Activated CD8-positive, alpha-beta memory T cell treated with anti-CD3 and anti-CD28 coated beads, Interleukin-2, amount 50 U/mL, for 1 hour (primary cell): ENCODE results near the gene OR2T1.
"Not testable (repeated sequence)": the region's sequence is repeated elsewhere in the genome, so short reads cannot be mapped to it uniquely, and the experiment has no call there.

ENCODE experiments used
- DNase-seq: peaks from one replicate; pipeline ENCODE4 v3.0.0-alpha.2; 2020; ENCODE audit errors: extremely low read depth

OR2T1 gene

DNA sequence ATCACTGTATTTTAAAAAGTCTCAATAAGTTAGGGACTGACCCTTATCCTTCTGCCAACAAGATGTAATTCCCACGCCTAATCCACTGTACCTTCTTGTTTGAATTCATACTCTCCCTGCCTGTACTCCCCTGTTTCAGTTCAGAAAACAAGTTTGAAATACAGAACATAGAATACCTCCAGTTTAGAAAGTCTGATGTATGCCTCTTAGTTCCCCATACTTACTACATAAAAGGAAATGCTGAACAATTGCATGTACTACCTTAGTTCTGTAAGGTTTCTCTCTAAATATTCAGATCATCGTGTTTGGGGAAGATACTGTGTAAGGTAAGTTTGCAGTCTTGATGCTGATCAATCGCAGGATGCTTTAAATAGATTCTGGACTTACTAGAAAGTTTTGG lies 33.5 kb downstream of the OR2T1 start:
- not testable (repeated sequence) for DNase-seq

DNA sequence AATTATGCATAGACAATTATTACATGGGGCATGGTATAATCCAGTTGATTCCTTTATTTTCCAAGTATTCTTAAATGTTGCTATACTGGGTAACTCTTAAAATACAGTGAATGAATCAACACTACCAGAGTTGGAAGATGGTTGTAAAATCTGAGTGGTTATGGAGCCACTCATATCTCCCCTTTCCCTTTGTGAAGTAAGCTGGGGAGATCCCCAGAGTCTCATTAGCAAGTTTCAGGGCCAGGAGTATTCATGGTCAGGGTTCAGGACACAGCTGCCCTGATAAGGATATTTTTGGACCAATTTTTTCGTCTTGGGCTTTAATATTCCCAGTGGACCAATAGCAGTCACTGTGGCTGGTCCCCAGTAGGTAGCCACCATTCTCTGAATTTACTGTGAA lies 35.8 kb downstream of the OR2T1 start:
- not testable (repeated sequence) for DNase-seq

DNA sequence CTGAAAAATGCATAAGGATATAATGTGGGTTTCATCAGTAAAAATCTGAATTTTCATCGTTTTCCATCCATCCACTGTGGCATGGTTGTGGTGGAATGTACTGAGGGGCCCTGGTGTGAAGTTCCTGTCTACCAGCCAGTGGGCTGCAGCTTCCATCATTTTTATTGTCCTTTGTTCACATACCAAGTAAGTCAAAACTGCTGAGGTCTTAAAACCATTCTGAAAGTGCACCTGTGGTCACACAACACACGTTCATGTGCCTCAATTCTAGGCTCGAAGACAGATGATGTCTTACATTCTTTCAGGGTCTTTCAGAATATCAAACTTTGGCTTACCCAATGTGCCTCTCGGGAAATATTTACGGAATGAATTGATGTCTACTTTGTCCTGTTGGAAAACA lies 36.4 kb downstream of the OR2T1 start:
- not testable (repeated sequence) for DNase-seq

DNA sequence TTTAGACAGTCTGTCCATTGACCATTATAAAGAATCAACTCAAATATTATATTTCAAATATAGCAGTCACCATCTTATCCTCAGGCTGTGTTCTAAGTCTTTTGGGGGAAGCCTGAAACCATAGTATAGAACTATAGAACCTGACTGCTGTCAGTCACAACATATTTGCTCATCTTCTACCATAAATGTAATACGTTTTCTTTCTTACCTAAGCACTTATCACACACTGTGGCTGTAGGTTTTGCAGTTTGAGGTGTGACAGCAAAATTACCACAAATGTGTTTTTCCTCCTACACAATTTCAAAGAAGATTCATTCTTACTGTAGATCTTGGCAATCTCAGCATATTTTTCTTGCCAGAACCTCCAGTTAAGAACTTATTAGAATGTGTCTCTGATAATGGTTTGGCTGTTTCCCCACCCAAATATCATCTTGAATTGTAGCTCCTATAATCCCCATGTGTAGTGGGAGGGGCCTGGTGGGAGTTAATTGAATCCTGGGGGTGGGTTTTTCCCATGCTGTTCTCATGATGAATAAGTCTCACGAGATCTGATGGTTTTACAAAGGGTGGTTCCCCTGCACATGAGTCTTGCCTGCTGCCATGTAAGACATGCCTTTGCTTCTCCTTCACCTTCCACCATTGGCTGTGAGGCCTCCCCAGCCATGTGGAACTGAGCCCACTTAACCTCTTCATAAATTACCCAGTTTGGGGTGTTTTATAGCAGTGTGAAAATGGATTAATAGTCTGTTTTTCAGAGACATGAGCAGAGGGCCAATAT lies 39.8 kb downstream of the OR2T1 start:
- not testable (repeated sequence) for DNase-seq

DNA sequence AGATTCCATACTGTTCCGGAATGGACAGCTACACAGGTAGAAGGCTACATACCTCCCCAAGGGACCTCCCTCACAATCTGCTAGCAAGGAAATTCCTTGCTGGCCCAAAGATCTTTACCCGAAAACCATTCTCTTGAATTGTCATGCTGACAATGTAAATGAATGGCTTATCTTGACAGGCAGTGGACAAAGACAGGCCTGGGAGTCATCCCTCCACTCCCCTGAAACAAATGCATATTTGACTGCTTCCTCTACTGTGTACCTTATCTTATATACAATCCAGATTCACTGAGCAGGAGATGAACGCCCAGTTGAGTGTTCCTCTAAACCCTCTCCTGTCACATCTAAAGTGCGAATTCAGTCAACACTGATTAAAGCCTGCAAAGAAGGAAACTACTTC lies 41.8 kb downstream of the OR2T1 start:
- not testable (repeated sequence) for DNase-seq

DNA sequence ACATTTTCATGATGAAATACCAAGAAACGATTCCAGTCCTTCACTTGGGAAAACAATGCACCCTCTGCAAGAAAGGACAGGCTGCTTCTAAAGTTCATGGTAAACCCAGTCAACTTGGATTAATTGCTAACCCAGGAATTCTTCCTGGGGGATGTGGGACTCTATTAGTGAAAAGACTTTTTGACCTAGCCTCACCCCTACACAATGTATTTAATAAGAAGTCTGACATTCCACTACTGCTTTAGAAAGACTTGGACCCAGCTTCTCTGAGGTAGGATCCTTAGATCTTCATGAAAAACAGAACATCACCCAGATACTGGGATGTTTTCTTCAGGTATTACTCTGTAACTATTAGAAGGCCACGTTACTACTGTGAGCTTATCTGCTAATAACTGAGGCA lies 42.6 kb downstream of the OR2T1 start, which contains the start of gene OR2T2:
TSS of gene OR2T2 (plus strand) at position 239 of the 400 bp plus-strand sequence. CDS start 7,161 bp downstream, outside the sequence.
- DNase-seq = not testable (repeated sequence)

DNA sequence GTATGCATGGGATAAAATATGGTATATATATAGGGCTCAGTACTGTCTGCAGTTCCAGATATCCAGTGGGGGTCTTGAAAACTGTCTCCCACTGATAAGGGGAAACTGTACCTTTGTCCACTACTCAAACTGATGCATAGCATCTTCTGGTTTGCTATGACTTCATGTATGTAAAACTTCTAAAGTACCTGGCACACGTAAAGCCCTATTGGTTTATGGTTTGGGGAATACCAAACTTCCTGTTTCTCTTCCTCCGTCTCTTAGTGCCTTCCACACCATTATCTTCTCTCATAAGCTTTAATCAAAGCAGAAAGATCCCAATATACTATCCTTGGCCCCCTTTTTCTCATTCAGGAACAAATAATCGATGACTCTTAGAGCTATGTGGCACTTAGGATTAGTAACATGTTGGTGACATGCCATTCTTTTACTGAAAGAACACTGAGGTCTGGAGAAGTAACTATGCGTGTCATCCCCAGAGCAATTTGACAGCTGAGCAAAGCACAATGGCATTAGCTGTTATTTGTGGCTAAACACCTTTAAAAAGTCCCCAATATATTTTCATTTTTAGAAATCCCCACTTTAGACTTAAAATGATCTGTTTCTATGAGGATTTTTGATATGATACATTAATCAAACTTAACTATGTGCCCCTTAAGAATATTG lies 45.7 kb downstream of the OR2T1 start:
- DNase-seq = not testable (repeated sequence)

DNA sequence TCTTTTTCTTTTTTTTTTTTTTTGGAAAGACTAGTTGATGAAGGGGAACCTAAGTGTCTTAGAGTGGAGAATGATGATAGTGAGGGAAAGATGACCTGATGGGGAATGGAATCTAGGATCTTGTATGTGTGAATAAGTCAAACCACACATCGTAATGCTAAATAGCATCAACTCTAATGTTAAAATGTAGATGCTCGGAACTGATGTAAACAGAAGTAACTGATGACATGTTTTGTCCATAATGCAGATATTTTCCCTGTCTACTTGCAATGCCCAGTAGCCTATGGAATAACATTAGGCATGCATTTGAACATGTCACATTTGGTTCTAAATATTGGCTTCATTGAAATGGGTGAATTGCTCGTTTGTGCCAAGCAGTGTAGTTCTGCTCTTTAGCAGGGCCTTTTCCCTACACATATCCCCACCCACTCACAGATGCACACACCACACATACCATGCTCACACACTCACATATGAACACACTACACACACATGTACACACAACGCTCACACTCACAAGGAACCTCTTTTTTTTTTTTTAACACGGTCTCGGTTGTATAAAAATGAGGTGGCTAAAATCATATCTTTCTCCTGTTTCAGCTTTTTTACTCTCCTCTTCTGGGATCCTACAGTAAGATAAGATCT lies 47.1 kb downstream of the OR2T1 start:
- DNase-seq = not testable (repeated sequence)

DNA sequence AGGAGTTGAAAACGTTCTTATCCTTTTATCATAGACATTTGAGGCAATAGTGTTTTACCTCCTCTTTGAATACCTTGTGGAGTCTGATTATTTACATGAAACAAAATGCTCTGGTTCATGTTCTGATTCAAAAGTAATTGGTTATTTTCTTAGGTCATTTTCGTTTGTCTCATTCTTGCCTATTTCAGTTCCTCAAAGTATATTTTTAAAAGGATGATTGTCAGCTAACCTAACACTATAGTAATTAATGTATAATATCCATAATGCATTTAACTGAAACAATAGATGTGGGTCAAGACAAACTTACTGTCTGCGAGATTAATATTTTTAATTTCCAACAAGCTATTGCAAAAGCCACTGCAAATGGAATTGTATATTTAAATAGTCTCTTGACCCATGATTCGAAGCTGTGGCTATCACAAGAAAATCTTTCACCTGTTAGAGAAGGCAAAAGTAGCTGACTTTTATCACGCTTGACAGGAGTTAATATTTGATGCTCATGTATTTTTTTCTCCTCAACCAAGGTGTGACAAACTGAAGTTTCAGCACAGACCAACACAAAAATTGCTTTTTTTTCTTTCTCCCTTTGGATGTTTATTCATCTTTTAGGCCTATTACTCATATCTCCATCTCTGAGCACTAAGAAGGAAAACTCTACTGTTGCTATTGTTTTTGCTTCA lies 47.8 kb downstream of the OR2T1 start:
- DNase-seq = not testable (repeated sequence)

DNA sequence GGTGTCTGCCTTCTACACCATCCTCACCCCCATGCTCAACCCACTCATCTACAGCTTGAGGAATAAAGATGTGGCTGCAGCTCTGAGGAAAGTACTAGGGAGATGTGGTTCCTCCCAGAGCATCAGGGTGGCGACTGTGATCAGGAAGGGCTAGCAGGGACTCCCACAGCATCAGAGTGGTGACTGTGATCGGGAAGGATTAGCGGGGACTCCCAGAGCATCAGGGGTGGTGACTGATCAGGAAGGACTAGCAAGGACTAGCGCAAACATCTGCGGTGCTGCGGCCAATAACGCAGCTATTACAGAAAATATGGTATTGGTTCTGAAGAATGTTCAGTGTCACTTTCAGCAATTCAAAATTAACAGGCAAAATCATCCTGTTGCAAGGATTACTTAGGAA lies 50.8 kb downstream of the OR2T1 start:
- DNase-seq = not testable (repeated sequence)

DNA sequence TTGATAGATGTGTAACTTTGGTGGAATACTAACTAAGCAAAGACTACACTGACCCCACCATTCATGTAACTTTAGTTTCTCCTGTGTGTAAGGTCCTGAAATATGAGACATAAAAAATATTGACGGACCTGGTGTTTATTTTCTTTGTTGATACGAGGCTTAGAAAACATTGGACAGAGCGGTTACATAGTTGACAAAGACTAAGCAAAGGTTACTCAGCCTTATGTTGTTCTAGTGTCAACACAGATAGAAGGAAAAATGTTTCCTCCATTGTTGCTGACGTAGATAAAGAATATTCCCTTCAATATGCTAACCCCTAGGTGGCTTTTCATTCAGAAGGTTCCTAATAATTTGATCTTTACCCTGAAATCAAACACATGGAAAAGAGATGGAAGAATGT lies 52.2 kb downstream of the OR2T1 start:
- DNase-seq = not testable (repeated sequence)

DNA sequence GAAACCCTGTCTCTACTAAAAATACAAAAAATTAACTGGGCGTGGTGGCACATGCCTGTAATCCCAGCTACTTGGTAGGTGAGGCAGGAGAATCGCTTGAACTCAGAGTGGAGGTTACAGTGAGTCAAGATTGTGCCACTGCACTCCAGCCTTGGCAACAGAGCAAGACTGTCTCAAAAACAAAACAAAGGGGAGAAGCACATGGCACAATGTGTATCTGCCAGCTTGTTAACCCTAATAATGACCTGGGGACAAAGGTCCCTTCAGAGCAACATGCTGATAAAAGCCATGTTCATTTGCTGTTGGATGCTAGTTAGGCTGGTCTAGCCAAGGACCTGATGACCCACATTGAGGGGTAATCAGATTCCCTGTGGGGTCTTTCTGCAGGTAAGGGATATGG lies 53.8 kb downstream of the OR2T1 start:
- DNase-seq = not testable (repeated sequence)
